HG03045 (cell line): Measurements from ENCODE around the gene PTPRD.

Experiments
- ATAC-seq: cut with Tn5 transposase; IDR thresholded peaks from one replicate; pipeline ENCODE4 v1.9.1; 2021; ENCODE audit warnings: mild to moderate bottlenecking, moderate library complexity; ENCODE audit not compliant: unreplicated experiment

Gene PTPRD

DNA sequence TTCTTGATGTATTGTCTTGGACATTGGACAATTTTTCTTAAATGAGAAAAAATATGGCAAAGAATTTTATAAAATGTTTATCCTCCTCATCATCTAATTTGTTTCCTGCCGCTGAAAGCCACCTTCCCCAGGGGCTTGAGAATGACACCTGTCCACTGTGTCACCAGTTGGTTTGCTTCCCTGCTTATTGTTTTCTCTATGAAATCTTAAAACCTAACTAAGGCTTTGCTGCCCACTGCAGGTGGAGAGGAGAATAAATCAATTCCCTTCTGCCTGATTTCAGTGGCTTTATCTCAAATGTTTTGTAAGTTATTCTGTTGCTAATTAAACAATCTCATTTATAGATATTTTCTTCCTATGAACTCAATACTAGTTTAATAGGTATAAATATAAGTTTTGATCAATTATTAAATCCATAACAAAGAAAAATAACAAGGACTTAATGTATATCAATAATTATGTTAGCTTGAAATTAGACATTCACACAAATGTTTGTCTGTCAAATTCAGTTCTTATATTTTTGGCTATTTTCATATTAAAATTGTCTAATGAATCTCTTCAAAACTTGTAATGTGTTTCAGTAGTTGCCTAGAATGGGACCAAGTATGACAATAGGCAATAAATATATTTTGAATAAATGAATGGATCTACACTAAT is 822.5 kb downstream of the PTPRD start:
- ATAC-seq, result no peak

DNA sequence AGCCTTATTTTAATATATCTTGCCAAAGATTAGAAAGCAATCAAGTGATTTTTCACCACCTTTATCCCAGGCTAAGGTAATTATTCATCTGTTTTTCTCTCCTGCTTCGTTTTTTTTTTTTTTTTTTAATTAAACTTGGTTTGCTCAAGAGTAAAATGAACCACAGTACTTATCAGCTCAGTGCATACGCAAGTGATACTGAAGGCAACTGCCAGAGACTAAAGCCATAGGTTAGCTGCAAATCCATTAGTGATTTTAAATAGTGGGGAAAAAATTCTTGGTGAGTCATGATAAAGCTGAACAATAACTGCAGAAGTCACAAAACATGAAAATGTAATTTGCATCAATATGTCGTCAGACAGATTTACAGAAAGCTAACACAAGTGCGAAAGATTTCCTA is 829.1 kb downstream of the PTPRD start:
- no peak for ATAC-seq

DNA sequence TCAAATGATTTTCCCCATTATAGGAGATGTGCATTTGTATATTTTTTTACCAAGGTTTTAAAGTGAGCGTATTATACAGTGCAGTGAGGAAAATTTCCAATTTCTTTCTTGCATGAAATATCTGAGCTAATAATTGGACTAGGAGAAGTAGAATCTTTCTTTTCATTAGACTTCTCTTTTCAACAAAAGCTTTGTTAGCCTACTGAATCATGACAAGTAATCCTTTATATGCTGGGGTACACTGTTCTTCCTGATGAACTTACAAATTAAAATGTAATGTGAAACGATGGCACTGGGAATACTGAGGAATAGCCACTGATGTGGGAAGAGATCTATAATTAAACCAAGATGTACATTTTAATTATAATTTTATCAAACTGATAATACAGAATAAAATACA is 829.6 kb downstream of the PTPRD start:
- no peak for ATAC-seq

- no peak for ATAC-seq
Observed at GRCh38 chr9:9778293-9778692, 834.5 kb downstream of the PTPRD start.

GRCh38 chr9:9774471-9774870 is 838.3 kb downstream of the PTPRD start:
- ATAC-seq, result no peak

DNA sequence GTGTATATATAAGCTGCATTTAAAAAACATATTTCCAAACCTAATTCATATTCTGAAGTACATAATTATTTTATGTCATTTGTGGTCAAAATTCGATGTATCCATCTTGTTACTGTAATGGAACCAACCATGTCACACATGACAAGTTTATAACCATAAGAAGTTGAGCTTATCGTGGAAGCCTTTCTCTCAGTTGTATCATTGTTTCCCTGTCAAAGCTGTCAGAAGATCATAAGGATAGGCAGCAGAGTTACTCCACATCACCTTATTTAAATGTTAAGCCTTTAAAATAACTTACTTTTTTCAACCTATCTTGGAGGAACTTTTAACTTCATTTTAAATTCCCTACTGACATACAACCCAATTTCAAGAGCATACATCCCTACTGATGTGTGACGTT is 841.5 kb downstream of the PTPRD start:
- ATAC-seq, result no peak

GRCh38 chr9:9764821-9765220 is 848.0 kb downstream of the PTPRD start:
- ATAC-seq, result no peak

- no peak for ATAC-seq
Observed at GRCh38 chr9:9754186-9754585, 858.6 kb downstream of the PTPRD start.

GRCh38 chr9:9753266-9753665 is 859.5 kb downstream of the PTPRD start:
- ATAC-seq, result no peak

- ATAC-seq, result no peak
Observed at GRCh38 chr9:9752722-9753121, 860.1 kb downstream of the PTPRD start.

GRCh38 chr9:9751996-9752395 is 860.8 kb downstream of the PTPRD start:
- ATAC-seq, result no peak

DNA sequence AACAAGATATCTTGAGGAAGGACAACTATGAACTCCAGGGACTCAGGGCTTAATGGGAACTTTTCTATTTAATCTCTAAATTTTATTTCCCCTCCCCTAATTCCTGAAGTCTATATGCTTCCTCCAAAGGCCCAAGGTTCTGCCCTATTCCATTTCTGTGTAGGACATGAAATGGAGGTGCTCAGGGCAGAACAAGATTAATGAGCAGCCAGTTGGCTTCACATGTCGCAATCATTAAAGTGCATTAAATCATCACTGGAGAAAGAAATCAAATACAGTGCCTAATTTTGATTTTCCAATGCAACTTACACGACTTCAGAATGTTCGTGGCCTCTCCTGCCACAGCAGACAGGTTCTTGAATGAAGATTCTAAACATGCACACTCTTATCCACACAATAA is 862.1 kb downstream of the PTPRD start:
- ATAC-seq, result no peak

- ATAC-seq, result no peak
Observed at GRCh38 chr9:9749591-9749990, 863.2 kb downstream of the PTPRD start.

DNA sequence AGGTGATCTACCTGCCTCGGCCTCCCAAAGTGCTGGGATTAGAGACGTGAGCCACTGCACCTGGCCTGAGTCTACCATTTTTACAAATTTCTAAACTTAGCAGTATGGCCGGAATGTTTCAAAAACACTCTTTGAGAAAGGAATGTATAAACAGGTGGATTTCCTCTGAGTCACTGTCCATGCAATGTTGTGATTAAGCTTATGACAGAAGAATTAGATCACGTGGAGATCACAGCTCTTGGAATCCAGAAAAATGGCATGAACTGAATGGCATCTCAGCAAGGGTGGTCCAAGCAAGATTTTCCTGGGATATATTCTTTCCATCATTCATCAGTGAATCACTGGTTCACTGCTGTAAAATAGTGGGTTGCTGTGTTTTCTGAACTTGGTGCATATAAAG is 865.0 kb downstream of the PTPRD start:
- no peak for ATAC-seq

- ATAC-seq, result no peak
Observed at GRCh38 chr9:9746826-9747225, 866.0 kb downstream of the PTPRD start.

DNA sequence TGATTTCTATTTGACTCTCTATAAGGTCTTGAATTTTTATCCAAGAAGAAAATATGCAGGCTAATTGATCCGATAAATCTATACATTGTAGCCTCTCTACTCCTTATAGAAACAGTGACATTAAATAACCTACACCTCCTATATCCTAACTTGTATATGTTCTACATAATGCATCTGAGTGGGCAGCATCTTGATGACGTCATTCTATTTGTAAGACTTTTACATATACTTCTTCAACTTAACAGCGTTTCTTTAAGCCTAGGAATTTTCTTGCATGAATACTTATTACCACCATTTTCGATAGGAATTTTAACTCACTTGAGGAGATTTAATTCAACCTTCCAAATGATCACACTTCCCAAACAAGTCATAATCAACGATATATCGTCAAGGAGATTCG is 869.0 kb downstream of the PTPRD start:
- ATAC-seq, result no peak

DNA sequence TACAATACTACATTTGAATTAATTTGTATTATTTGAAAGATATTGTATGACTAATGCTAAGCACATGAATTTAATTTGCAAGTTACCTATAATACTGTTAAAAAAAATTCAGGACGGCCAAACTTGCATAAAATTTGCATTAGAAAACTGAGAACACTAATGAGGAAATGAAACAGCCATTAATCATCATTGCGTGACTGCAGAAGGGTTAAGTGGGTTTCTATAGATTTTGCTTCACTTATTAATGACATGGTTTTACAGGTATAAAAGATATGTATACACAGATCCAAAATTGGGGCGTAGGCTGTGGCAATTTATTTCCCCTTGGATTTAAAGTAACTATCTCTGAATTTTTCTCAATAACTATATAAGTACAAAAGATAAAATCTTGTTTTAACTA is 882.6 kb downstream of the PTPRD start:
- no peak for ATAC-seq

DNA sequence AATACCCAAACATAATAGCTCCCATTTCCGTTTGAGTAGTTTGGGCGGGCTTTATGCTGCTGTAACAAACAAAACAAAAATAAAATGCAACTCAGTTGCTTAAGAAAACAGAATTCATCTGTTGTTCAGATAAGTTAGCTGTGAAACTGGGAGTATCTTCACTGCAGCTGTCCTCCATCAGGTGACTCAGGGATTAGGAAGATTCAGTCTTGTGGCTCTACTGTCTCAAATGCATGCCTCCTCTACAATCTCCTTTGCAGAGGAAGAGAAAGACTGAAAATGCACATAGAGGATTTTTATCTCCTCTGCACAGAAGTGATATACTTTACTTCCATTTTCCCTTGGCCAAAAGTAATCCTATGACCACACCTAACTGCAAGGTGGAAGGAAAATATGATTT is 883.7 kb downstream of the PTPRD start:
- ATAC-seq, result no peak

GRCh38 chr9:9719373-9720112 is 893.3 kb downstream of the PTPRD start:
- ATAC-seq, result no peak

- ATAC-seq, result no peak
Observed at GRCh38 chr9:9718691-9719090, 894.1 kb downstream of the PTPRD start.

- no peak for ATAC-seq
Observed at GRCh38 chr9:9679433-9679832, 933.4 kb downstream of the PTPRD start.

DNA sequence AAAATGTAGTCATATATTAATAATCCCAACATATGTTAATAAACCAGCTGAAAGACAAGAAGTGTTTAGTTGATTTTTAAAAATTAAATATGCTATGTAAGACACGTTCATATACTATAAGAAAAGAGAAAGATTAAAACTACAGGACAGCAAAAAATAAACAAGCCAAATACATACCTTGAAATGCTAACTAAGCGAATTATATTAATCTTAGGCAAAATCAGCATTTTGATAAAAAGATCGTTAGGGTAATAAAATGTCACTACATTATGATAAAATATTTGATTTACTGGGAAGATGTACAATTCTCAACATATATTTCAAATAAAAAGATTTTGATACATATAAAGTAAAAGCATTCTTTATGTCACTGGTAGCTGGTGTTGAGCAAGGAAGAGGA is 938.3 kb downstream of the PTPRD start:
- no peak for ATAC-seq

DNA sequence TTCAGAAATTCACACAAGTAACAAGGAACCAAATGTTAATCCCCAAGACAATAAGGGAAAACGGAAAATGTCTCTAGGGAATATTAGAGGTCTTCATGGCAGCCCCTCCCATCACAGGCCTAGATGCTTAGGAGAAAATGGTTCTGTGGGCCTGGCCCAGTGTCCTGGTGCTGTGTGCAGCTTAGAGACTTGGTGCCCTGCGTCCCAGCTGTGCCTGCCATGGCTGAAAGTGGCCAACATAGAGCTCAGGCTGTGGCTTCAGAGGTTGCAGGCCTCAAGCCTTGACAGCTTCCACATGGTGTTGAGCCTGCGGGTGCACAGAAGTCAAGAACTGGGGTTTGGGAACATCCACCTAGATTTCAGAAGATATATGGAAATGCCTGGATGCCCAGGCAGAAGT is 942.3 kb downstream of the PTPRD start:
- ATAC-seq, result no peak
